ENCODE measurements around the gene PIP5KL1. TPM values are rescaled to one million over a fixed set of nuclear protein-coding genes. Genes with fewer than 3 reads are reported as not detected.

Gene PIP5KL1
- total and polyA plus RNA-seq, 2 of the 4 experiments (the other 2 are of a cell fraction) = 0.36 to 3.6 TPM

DNA sequence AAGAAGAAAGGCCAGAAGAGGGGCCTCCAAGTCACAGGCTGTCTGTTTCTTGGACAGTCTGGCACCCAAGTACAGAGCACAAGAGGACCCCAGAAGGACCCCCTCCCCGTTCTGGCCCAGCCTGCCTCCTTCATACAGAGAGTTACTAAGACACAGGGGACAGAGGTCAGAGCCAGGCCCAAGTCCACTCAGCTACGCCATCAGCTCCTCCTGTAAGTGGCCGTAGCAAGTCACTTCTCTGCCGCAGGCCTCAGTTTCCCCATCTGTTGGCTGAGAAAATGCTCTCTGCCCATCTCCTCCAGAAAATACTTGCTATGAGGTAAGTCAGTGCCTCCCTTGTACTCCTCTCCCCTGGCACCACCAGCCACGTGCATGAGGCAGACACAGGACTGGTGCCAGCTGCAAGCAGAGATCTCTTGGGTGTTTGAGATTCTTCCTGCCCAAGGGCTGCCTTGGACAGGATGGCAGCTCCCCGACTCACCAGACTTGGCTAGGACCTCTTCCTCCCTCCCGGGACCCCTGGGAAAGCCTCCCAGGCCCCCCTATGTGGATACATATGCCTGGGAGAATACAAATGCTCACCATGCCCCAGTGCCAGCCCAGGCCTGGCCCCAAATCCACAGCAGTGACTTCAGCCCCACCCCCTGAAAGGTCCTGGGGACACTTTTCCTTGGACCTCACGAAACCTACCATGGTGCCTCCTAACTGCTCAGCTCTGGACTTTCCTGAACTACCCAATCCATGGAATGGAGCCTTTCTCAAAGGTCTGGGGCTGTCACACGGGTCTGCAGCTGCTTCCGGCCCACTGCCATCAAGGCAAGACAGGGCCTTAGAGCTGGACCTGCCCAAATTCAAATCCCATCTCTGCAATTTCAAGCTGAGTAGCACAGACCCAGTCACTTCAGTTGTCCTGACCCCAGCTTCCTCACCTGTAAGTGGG, 45.1 kb upstream of the PIP5KL1 start:
- Histone ChIP-seq H2AFZ (replicated peaks; ENCODE audit: low read length, poor library complexity) (no peak overlapping the region), H2AK9ac (replicated peaks; ENCODE audit: low read depth, low read length, poor library complexity) (peak overlapping the region; percentile 29), H4K20me1 (ENCODE audit: insufficient read depth, low read length) (peaks cover 90% of the 10 kb centered on the region), H3K27me3 (ENCODE audit: control insufficient read depth, insufficient read depth, low read length) (no peaks in the 10 kb centered on the region), H3K9me3 (ENCODE audit: control insufficient read depth, insufficient read depth, low read length) (no peaks in the 10 kb centered on the region), H3K4me3 (ENCODE audit: insufficient read depth, low read depth, low read length) (no peak overlapping the region), H2BK15ac (ENCODE audit: low read depth, low read length) (no peak overlapping the region), H4K5ac (ENCODE audit: low read depth, low read length) (no peak overlapping the region), H3K56ac (ENCODE audit: extremely low read depth, insufficient read depth, low read length) (no peak overlapping the region), H3K27ac (ENCODE audit: insufficient read depth, low read length) (no peak overlapping the region), H3K18ac (ENCODE audit: low read depth, low read length) (no peak overlapping the region), H3K9ac (ENCODE audit: low read depth, low read length) (no peak overlapping the region), H3K9me1 (ENCODE audit: insufficient read depth, low read length) (peaks cover 8% of the 10 kb centered on the region; the same call in 1 of the 2 replicates), H2AK5ac (ENCODE audit: low read depth, low read length) (peak overlapping the region; percentile 39; the same call in 1 of the 2 replicates), H2BK20ac (ENCODE audit: low read depth, low read length) (no peak overlapping the region), H4K91ac (ENCODE audit: insufficient read depth, low read depth, low read length) (no peak overlapping the region), H3K4me2 (ENCODE audit: low read depth, low read length) (no peak overlapping the region), H3K4me1 (ENCODE audit: control insufficient read depth, insufficient read depth, low read length) (peaks cover 39% of the 10 kb centered on the region), H3K36me3 (ENCODE audit: control insufficient read depth, insufficient read depth, low read length) (no peaks in the 10 kb centered on the region), H2BK5ac (ENCODE audit: low read depth, low read length, poor library complexity, severe bottlenecking) (no peak overlapping the region), H3K23ac (ENCODE audit: low read depth, low read length) (no peak overlapping the region), H2BK120ac (ENCODE audit: low read depth, low read length) (no peak overlapping the region), H3K14ac (replicated peaks; ENCODE audit: low read depth, low read length) (0 out of 2 replicates have a peak overlapping the region, but pooled peaks have one; percentile 44), H3K4ac (ENCODE audit: low read depth, low read length) (no peak overlapping the region), H3K79me1 (ENCODE audit: low read depth in 1 of 2, low read length in 2 of 2) (peaks cover 27 to 88% of the 10 kb centered on the region in 2 experiments), H4K8ac (ENCODE audit: low read depth in 2 of 2, low read length in 2 of 2) (no peak overlapping the region)
- intact Hi-C loops (cut with micrococcal nuclease) = no loop called here
- TF ChIP-seq RCOR1 (IDR thresholded peaks at IDR 0.05; ENCODE audit: insufficient replicate concordance, low read length) = no peak
- TF ChIP-seq CEBPB (IDR thresholded peaks at IDR 0.05; ENCODE audit: low read depth, low read length) = no peak
- TF ChIP-seq, protein P1, sequence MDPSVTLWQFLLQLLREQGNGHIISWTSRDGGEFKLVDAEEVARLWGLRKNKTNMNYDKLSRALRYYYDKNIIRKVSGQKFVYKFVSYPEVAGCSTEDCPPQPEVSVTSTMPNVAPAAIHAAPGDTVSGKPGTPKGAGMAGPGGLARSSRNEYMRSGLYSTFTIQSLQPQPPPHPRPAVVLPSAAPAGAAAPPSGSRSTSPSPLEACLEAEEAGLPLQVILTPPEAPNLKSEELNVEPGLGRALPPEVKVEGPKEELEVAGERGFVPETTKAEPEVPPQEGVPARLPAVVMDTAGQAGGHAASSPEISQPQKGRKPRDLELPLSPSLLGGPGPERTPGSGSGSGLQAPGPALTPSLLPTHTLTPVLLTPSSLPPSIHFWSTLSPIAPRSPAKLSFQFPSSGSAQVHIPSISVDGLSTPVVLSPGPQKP (IDR thresholded peaks at IDR 0.05; ENCODE audit: borderline replicate concordance, low read depth, low read length) = no peak
- TF ChIP-seq NFE2L2 (IDR thresholded peaks at IDR 0.05; ENCODE audit: low read depth, low read length) = no peak
- TF ChIP-seq, protein P2, sequence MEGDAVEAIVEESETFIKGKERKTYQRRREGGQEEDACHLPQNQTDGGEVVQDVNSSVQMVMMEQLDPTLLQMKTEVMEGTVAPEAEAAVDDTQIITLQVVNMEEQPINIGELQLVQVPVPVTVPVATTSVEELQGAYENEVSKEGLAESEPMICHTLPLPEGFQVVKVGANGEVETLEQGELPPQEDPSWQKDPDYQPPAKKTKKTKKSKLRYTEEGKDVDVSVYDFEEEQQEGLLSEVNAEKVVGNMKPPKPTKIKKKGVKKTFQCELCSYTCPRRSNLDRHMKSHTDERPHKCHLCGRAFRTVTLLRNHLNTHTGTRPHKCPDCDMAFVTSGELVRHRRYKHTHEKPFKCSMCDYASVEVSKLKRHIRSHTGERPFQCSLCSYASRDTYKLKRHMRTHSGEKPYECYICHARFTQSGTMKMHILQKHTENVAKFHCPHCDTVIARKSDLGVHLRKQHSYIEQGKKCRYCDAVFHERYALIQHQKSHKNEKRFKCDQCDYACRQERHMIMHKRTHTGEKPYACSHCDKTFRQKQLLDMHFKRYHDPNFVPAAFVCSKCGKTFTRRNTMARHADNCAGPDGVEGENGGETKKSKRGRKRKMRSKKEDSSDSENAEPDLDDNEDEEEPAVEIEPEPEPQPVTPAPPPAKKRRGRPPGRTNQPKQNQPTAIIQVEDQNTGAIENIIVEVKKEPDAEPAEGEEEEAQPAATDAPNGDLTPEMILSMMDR (conservative IDR thresholded peaks at IDR 0.05; ENCODE audit: low read depth, low read length) = no peak
- TF ChIP-seq MXI1 (IDR thresholded peaks at IDR 0.05; ENCODE audit: borderline replicate concordance, low read depth, low read length) = no peak
- TF ChIP-seq BHLHE40 (IDR thresholded peaks at IDR 0.05; ENCODE audit: low read depth, low read length) = no peak
- no peak for TF ChIP-seq CHD1 (IDR thresholded peaks at IDR 0.05; ENCODE audit: low read depth, low read length)
- no peak for TF ChIP-seq RAD21 (IDR thresholded peaks at IDR 0.05; ENCODE audit: low read length)
- no peak for TF ChIP-seq FOS (IDR thresholded peaks at IDR 0.05; ENCODE audit: low read depth, low read length)
- no peak for TF ChIP-seq SMC3 (IDR thresholded peaks at IDR 0.05; ENCODE audit: low read depth, low read length)
- TF ChIP-seq, protein P3, sequence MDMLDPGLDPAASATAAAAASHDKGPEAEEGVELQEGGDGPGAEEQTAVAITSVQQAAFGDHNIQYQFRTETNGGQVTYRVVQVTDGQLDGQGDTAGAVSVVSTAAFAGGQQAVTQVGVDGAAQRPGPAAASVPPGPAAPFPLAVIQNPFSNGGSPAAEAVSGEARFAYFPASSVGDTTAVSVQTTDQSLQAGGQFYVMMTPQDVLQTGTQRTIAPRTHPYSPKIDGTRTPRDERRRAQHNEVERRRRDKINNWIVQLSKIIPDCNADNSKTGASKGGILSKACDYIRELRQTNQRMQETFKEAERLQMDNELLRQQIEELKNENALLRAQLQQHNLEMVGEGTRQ (IDR thresholded peaks at IDR 0.05; ENCODE audit: low read depth, low read length) = no peak
- ATAC-seq (ENCODE audit: low read depth) = no peak
- WGBS, 2 experiments (ENCODE audit: extremely low coverage in 2 of 2, insufficient read length in 1 of 2) = 94% methylated on average over 3 of the region's 10 CpGs; no CpG with 5 or more reads in 1 of the 2 experiments
- dilution Hi-C loops (cut with HindIII; ENCODE audit: low sequenced_read_pairs, unreplicated experiment) = no loop called here
- DNase-seq = no peak
- POLR2A ChIA-PET (ENCODE audit: unreplicated experiment) = interaction anchor here (0.6 kb wide), 1 partner anchor 182 kb away, joined by 5 read pairs; no protein-coding TSS in a partner anchor
- no TSS peak for BruUV-seq (replicated peaks)
- in situ Hi-C loops (cut with MboI; ENCODE audit: low sequenced_read_pairs) = no loop called here
- CTCF ChIA-PET = interaction anchor here (2.2 kb wide), 1 partner anchor 33 kb away, joined by 8 read pairs; no protein-coding TSS in a partner anchor

All from IMR-90 (cell line).